ENCODE data around the gene CNDP2.

GRCh38 chr18:74501386-74501785 is 5.2 kb downstream of the CNDP2 start:
- no peak for TF ChIP-seq POLR2A (IDR thresholded peaks at IDR 0.05)
- TF ChIP-seq, protein P1, sequence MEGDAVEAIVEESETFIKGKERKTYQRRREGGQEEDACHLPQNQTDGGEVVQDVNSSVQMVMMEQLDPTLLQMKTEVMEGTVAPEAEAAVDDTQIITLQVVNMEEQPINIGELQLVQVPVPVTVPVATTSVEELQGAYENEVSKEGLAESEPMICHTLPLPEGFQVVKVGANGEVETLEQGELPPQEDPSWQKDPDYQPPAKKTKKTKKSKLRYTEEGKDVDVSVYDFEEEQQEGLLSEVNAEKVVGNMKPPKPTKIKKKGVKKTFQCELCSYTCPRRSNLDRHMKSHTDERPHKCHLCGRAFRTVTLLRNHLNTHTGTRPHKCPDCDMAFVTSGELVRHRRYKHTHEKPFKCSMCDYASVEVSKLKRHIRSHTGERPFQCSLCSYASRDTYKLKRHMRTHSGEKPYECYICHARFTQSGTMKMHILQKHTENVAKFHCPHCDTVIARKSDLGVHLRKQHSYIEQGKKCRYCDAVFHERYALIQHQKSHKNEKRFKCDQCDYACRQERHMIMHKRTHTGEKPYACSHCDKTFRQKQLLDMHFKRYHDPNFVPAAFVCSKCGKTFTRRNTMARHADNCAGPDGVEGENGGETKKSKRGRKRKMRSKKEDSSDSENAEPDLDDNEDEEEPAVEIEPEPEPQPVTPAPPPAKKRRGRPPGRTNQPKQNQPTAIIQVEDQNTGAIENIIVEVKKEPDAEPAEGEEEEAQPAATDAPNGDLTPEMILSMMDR (IDR thresholded peaks at IDR 0.05): no peak
- TF ChIP-seq POLR2AphosphoS5 (IDR thresholded peaks at IDR 0.05): no peak

Measured in breast epithelium (tissue), 3 donors.